H7 (cell line): ENCODE results near the gene DUSP11. TPM values are rescaled to one million over a fixed set of nuclear protein-coding genes. Genes with fewer than 3 reads are reported as not detected.
"Not testable (repeated sequence)": the region's sequence is repeated elsewhere in the genome, so short reads cannot be mapped to it uniquely, and the experiment has no call there.

ENCODE experiments used
- DNase-seq: peaks from one replicate; pipeline ENCODE4 v3.0.0; 2012
- H3K27me3 ChIP-seq: 2 replicates; pipeline ENCODE4 v1.6.0; 2011; ENCODE audit warnings: mild to moderate bottlenecking, low read length; ENCODE audit not compliant: control insufficient read depth, insufficient read depth
- H3K36me3 ChIP-seq: replicated peaks from 2 replicates; pipeline ENCODE4 v1.5.1; 2011; ENCODE audit warnings: low read length; ENCODE audit not compliant: control insufficient read depth, insufficient read depth
- H3K4me3 ChIP-seq: 2 replicates; pipeline ENCODE4 v1.5.1; 2011; ENCODE audit warnings: low read depth, mild to moderate bottlenecking, control low read depth, low read length, moderate library complexity; ENCODE audit not compliant: insufficient read depth
- total RNA-seq: library from RNA; depleted of rRNA; stranded (reverse); fragments of >200 nt; shearing (Covaris generic); gene quantifications from 2 replicates; pipeline ENCODE4 v1.2.3, GENCODE V29; 2014

The DUSP11 gene
- total RNA-seq, 1 experiment from 2014 or later: 28.7 TPM

- no peaks in the 10 kb centered on the region; the same call in 1 of the 2 replicates for H3K27me3 ChIP-seq
- DNase-seq: no peak
- no peaks in the 10 kb centered on the region for H3K36me3 ChIP-seq
- H3K4me3 ChIP-seq: no peak overlapping the region
Measured at GRCh38 chr2:73811878-73812277, 32.0 kb upstream of the DUSP11 start.

- H3K27me3 ChIP-seq, DNase-seq, H3K36me3 ChIP-seq, H3K4me3 ChIP-seq: not testable (repeated sequence)
Measured at GRCh38 chr2:73783883-73784282, 4.0 kb upstream of the DUSP11 start, which contains the start of gene C2orf78. Gene C2orf78, plus strand, starts transcription at chr2:73784183. Its CDS starts 127 bp downstream, at chr2:73784310.

GRCh38 chr2:73783402-73783801 lies 3.5 kb upstream of the DUSP11 start:
- DNase-seq, H3K36me3 ChIP-seq, H3K4me3 ChIP-seq, H3K27me3 ChIP-seq: not testable (repeated sequence)

GRCh38 chr2:73780237-73780582 lies 307 bp upstream of the DUSP11 start:
- no peak for DNase-seq
- Histone ChIP-seq H3K36me3 (peaks cover 6% of the 10 kb centered on the region), H3K27me3 (no peaks in the 10 kb centered on the region), H3K4me3 (no peak overlapping the region; the same call in none of the 2 replicates)

GRCh38 chr2:73778867-73779466 lies 936 bp downstream of the DUSP11 start:
- not testable (repeated sequence) for H3K27me3 ChIP-seq, DNase-seq, H3K36me3 ChIP-seq
- H3K4me3 ChIP-seq: peak overlapping the region; percentile 97

- peaks cover 7% of the 10 kb centered on the region for H3K36me3 ChIP-seq
- H3K4me3 ChIP-seq: no peak overlapping the region
- H3K27me3 ChIP-seq: no peaks in the 10 kb centered on the region
- no peak for DNase-seq
Measured at GRCh38 chr2:73776869-73777519, 2.9 kb downstream of the DUSP11 start.

GRCh38 chr2:73776381-73776780 lies 3.5 kb downstream of the DUSP11 start:
- H3K4me3 ChIP-seq: no peak overlapping the region
- H3K27me3 ChIP-seq: no peaks in the 10 kb centered on the region
- DNase-seq: no peak
- H3K36me3 ChIP-seq: peaks cover 7% of the 10 kb centered on the region

- no peak for DNase-seq
- Histone ChIP-seq H3K27me3 (no peaks in the 10 kb centered on the region), H3K36me3 (peaks cover 9% of the 10 kb centered on the region), H3K4me3 (no peak overlapping the region)
Measured at GRCh38 chr2:73772819-73773218, 7.1 kb downstream of the DUSP11 start.

- no peak for DNase-seq
- H3K27me3 ChIP-seq: no peaks in the 10 kb centered on the region
- H3K4me3 ChIP-seq: no peak overlapping the region
- H3K36me3 ChIP-seq: peaks cover 6% of the 10 kb centered on the region
Measured at GRCh38 chr2:73770725-73771124, 9.2 kb downstream of the DUSP11 start.

GRCh38 chr2:73766994-73767393 lies 12.9 kb downstream of the DUSP11 start:
- peaks cover 12% of the 10 kb centered on the region for H3K36me3 ChIP-seq
- no peak overlapping the region for H3K4me3 ChIP-seq
- no peak for DNase-seq
- H3K27me3 ChIP-seq: no peaks in the 10 kb centered on the region

GRCh38 chr2:73766349-73766748 lies 13.6 kb downstream of the DUSP11 start:
- DNase-seq: no peak
- Histone ChIP-seq H3K36me3 (peaks cover 12% of the 10 kb centered on the region), H3K27me3 (no peaks in the 10 kb centered on the region), H3K4me3 (no peak overlapping the region)

- no peak overlapping the region for H3K4me3 ChIP-seq
- no peak for DNase-seq
- H3K36me3 ChIP-seq: peaks cover 13% of the 10 kb centered on the region
- no peaks in the 10 kb centered on the region for H3K27me3 ChIP-seq
Measured at GRCh38 chr2:73764945-73765344, 15.0 kb downstream of the DUSP11 start.

GRCh38 chr2:73762571-73762970 lies 17.3 kb downstream of the DUSP11 start:
- peaks cover 10% of the 10 kb centered on the region for H3K36me3 ChIP-seq
- H3K4me3 ChIP-seq: no peak overlapping the region
- no peak for DNase-seq
- H3K27me3 ChIP-seq: no peaks in the 10 kb centered on the region

- no peak overlapping the region for H3K4me3 ChIP-seq
- H3K27me3 ChIP-seq: no peaks in the 10 kb centered on the region
- peaks cover 8% of the 10 kb centered on the region for H3K36me3 ChIP-seq
- DNase-seq: no peak
Measured at GRCh38 chr2:73759904-73760303, 20.0 kb downstream of the DUSP11 start.

- H3K36me3 ChIP-seq: peaks cover 8% of the 10 kb centered on the region
- no peak overlapping the region for H3K4me3 ChIP-seq
- H3K27me3 ChIP-seq: no peaks in the 10 kb centered on the region
- DNase-seq: no peak
Measured at GRCh38 chr2:73759285-73759764, 20.6 kb downstream of the DUSP11 start.
